A673 (cell line): ENCODE data around the gene TMEM72. TPM values are rescaled to one million over a fixed set of nuclear protein-coding genes. Genes with fewer than 3 reads are reported as not detected.
A peak's percentile ranks its signal among the peaks of the same experiment; 100 is the strongest.

Experiments
- BruUV-seq: library from RNA; stranded (reverse); fragments of 400-500 nt; replicated peaks from 2 replicates; lab custom pipeline; 2021; lab: Mats Ljungman, UMichigan
- CTCF ChIA-PET: fragments of 300-600 bp; sonication (Branson Sonifier 250); formaldehyde crosslinking; loops from one replicate; lab custom pipeline; 2022; ENCODE audit warnings: antibody characterized with exemption; lab: Charles Lee
- POLR2A ChIA-PET: fragments of 300-600 bp; sonication (Branson Sonifier 250); formaldehyde crosslinking; loops from one replicate; lab custom pipeline; 2022; ENCODE audit warnings: antibody characterized with exemption; ENCODE audit not compliant: low non-redundant PET; lab: Charles Lee
- DNase-seq: peaks from one replicate; pipeline ENCODE4 v3.0.0-alpha.2; 2015; ENCODE audit warnings: low spot score
- H3K27ac ChIP-seq: fragments of 200-600 bp; sonication (generic); 2 replicates; pipeline ENCODE4 v1.5.1; 2016; ENCODE audit warnings: mixed run types, low read depth, mild to moderate bottlenecking, mixed read lengths, antibody characterized with exemption, low read length; ENCODE audit not compliant: poor library complexity, severe bottlenecking
- H3K27me3 ChIP-seq: fragments of 200-600 bp; sonication (generic); replicated peaks from 2 replicates; pipeline ENCODE4 v1.6.1; 2017; ENCODE audit warnings: mixed run types, low read depth, mild to moderate bottlenecking, mixed read lengths, antibody characterized with exemption, low read length; ENCODE audit not compliant: insufficient read depth, poor library complexity
- H3K36me3 ChIP-seq: fragments of 200-600 bp; sonication (generic); 2 replicates; pipeline ENCODE4 v1.6.1; 2016; ENCODE audit warnings: mixed run types, mild to moderate bottlenecking, mixed read lengths, antibody characterized with exemption, low read length; ENCODE audit not compliant: insufficient read depth, poor library complexity, severe bottlenecking
- H3K4me1 ChIP-seq: fragments of 200-600 bp; sonication (generic); 2 replicates; pipeline ENCODE4 v1.6.1; 2017; ENCODE audit warnings: mixed run types, mild to moderate bottlenecking, mixed read lengths, antibody characterized with exemption, low read length; ENCODE audit not compliant: insufficient read depth, poor library complexity, severe bottlenecking
- H3K4me3 ChIP-seq: fragments of 200-600 bp; sonication (generic); 2 replicates; pipeline ENCODE4 v1.5.1; 2016; ENCODE audit warnings: low read depth, mixed run types, mild to moderate bottlenecking, mixed read lengths, low read length; ENCODE audit not compliant: poor library complexity, severe bottlenecking
- H3K9me3 ChIP-seq: fragments of 200-600 bp; sonication (generic); 2 replicates; pipeline ENCODE4 v1.6.1; 2016; ENCODE audit warnings: mixed run types, low read depth, mild to moderate bottlenecking, mixed read lengths, antibody characterized with exemption, low read length; ENCODE audit not compliant: poor library complexity, severe bottlenecking
- EZH2 ChIP-seq: fragments of 200-600 bp; sonication (generic); IDR thresholded peaks from 2 replicates; pipeline ENCODE4 v1.6.1; 2017; ENCODE audit warnings: borderline replicate concordance, low read depth, mild to moderate bottlenecking, mixed read lengths, antibody characterized with exemption, low read length; ENCODE audit not compliant: poor library complexity, severe bottlenecking
- intact Hi-C: fragments of 100-400 bp; cut with micrococcal nuclease; formaldehyde crosslinking; loops from one replicate; pipeline ENCODE4 v1.10.0; 2022; ENCODE audit not compliant: unreplicated experiment
- total RNA-seq: library from RNA; stranded (reverse); gene quantifications from 2 replicates; pipeline ENCODE4 v1.2.3, GENCODE V29; 2021
- TF ChIP-seq, protein P1 (sequence below): fragments of 300-800, 200-600 bp; sonication (generic); conservative IDR thresholded peaks from 2 replicates; pipeline ENCODE4 v1.5.1; 2017; ENCODE audit warnings: low read depth, mild to moderate bottlenecking, antibody characterized with exemption, low read length, moderate library complexity, mixed read lengths

The TMEM72 gene
- total RNA-seq, 1 experiment from 2014 or later: 0.80 TPM

DNA sequence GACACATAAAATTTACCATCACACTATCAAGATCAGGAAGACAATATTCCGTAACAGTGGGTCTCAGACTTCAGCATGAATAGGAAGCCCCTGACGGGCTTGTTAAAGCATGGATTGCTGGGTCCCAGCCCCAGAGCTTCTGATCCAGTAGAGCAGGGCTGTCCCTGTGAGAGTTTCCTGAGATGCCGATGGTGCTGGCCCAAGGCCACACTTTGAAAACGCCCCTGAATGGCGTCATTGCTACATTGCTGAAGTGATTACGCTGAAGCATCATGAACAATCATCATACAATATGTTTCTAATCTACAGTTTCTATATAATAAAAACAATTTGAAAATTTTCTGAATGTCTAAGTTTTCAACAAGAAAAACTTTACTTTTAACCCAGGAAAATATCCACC, 38.0 kb upstream of the TMEM72 start:
- ChIA-PET CTCF (no interaction called here), POLR2A (no interaction called here)
- TF ChIP-seq, protein P1, sequence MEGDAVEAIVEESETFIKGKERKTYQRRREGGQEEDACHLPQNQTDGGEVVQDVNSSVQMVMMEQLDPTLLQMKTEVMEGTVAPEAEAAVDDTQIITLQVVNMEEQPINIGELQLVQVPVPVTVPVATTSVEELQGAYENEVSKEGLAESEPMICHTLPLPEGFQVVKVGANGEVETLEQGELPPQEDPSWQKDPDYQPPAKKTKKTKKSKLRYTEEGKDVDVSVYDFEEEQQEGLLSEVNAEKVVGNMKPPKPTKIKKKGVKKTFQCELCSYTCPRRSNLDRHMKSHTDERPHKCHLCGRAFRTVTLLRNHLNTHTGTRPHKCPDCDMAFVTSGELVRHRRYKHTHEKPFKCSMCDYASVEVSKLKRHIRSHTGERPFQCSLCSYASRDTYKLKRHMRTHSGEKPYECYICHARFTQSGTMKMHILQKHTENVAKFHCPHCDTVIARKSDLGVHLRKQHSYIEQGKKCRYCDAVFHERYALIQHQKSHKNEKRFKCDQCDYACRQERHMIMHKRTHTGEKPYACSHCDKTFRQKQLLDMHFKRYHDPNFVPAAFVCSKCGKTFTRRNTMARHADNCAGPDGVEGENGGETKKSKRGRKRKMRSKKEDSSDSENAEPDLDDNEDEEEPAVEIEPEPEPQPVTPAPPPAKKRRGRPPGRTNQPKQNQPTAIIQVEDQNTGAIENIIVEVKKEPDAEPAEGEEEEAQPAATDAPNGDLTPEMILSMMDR: no peak
- TF ChIP-seq EZH2: no peak
- Histone ChIP-seq H3K36me3 (no peaks in the 10 kb centered on the region), H3K4me3 (no peak overlapping the region), H3K27ac (no peak overlapping the region), H3K4me1 (no peaks in the 10 kb centered on the region), H3K27me3 (no peaks in the 10 kb centered on the region), H3K9me3 (no peaks in the 10 kb centered on the region)
- intact Hi-C loops: no loop called here
- no peak for DNase-seq
- no TSS peak for BruUV-seq

DNA sequence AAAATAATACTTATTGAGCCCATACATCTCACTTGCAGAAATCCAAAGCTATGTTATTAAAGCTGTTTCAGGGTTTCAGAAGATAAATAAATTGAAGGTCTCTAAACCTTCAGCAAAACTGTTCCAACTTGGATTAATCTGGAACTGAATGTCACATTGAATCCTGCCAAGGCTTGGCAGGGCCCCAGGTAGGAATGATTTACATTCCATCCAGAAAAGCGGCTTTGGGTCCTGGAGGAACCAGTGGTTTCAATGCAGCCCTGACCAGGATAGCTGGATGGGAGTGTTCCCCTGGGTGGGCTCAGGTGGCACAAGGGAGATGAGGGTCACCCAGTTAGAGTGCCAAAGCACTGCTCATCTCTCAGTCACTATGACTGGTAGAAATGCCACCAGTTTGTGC, 37.0 kb upstream of the TMEM72 start:
- DNase-seq: no peak
- no TSS peak for BruUV-seq
- no peaks in the 10 kb centered on the region for H3K9me3 ChIP-seq
- no peak overlapping the region for H3K27ac ChIP-seq
- H3K36me3 ChIP-seq: no peaks in the 10 kb centered on the region
- no peak overlapping the region for H3K4me3 ChIP-seq
- TF ChIP-seq, protein P1: no peak
- no peak for TF ChIP-seq EZH2
- intact Hi-C loops: no loop called here
- ChIA-PET CTCF (no interaction called here), POLR2A (no interaction called here)
- peaks cover 5% of the 10 kb centered on the region for H3K4me1 ChIP-seq
- no peaks in the 10 kb centered on the region for H3K27me3 ChIP-seq

DNA sequence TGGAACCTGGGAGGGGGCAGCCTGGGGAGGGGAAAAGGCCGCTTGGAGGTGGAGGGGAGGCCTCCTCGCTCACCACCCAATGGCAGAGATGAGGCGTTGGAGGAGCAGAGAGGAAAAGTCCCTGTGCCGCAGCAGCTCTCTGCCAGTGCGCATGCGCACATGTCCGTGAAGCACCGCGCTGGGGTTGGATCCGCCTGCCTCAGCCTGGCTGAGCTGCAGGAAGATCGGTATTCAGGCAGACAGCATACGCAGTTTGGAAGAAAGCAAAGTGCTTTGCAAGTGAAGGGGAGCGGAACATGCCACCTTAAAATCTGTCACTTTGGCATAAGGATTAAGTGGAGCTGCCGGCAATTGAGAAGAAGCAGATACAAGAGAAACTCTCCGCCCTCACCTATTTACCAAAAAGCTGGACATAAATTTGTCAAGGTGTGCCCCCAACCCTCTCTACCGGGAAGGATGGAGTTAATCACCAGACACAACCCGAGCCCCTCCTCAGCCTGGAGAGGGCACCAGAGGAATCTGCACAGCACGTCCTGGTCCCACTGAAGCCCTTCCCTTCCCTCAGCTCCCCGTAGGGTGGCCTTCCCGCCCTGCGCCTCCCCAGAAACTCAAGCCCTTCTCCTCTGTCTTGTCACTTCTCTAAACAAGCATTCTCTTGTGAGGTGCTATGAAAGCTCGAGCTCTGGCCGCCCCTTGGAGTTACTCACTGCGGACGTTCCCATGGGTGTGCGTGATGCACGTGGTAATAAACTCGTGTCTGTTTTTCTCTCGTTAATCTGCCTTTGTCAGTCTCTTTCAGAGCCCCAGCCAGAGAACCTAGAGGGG, 32.2 kb upstream of the TMEM72 start:
- no peak for TF ChIP-seq EZH2
- TF ChIP-seq, protein P1: peak; percentile 46
- POLR2A ChIA-PET: no interaction called here
- CTCF ChIA-PET: interaction anchor here (0.6 to 1.3 kb wide), 2 partner anchors 46 to 152 kb away, joined by 4 read pairs; no protein-coding TSS in a partner anchor
- no peak overlapping the region for H3K27ac ChIP-seq
- H3K4me1 ChIP-seq: peaks cover 9% of the 10 kb centered on the region
- H3K27me3 ChIP-seq: no peaks in the 10 kb centered on the region
- intact Hi-C loops: no loop called here
- no peaks in the 10 kb centered on the region for H3K9me3 ChIP-seq
- peak overlapping the region; percentile 32 for H3K4me3 ChIP-seq
- peak; percentile 90 for DNase-seq
- BruUV-seq: no TSS peak
- no peaks in the 10 kb centered on the region for H3K36me3 ChIP-seq
